Caco-2 (cell line): ENCODE data around the gene AHNAK2. TPM values are rescaled to one million over a fixed set of nuclear protein-coding genes. Genes with fewer than 3 reads are reported as not detected.

Experiments used
- BruUV-seq: library from RNA; stranded (reverse); fragments of 400-500 nt; replicated peaks from 2 replicates; lab custom pipeline; 2021; lab: Mats Ljungman, UMichigan
- CTCF ChIA-PET: fragments of 300-600 bp; sonication (Branson Sonifier 250); formaldehyde crosslinking; loops from one replicate; lab custom pipeline; 2022; ENCODE audit warnings: antibody characterized with exemption; lab: Charles Lee
- POLR2A ChIA-PET: fragments of 300-600 bp; sonication (Branson Sonifier 250); formaldehyde crosslinking; loops from one replicate; lab custom pipeline; 2022; ENCODE audit warnings: antibody characterized with exemption; lab: Charles Lee
- DNase-seq, 2 experiments: peaks; one replicate each; pipeline versions ENCODE4 v3.0.0 to v3.0.0-alpha.2; 2020 to 2022
- H3K27me3 ChIP-seq: replicated peaks from 2 replicates; pipeline ENCODE4 v1.6.0; 2011; ENCODE audit warnings: low read length; ENCODE audit not compliant: control insufficient read depth, insufficient read depth
- H3K36me3 ChIP-seq: 2 replicates; pipeline ENCODE4 v1.5.1; 2011; ENCODE audit warnings: low read length; ENCODE audit not compliant: control insufficient read depth, insufficient read depth
- H3K4me1 ChIP-seq: fragments of 250-450 bp; sonication (Bioruptor Pico); 2 replicates; pipeline ENCODE4 v1.5.1; 2020; ENCODE audit warnings: mild to moderate bottlenecking
- H3K4me3 ChIP-seq: 2 replicates; pipeline ENCODE4 v1.5.1; 2011; ENCODE audit warnings: low read depth, mild to moderate bottlenecking, control low read depth, low read length
- H3K9me3 ChIP-seq: fragments of 250-450 bp; sonication (Bioruptor Pico); 2 replicates; pipeline ENCODE4 v1.5.1; 2020; ENCODE audit warnings: mild to moderate bottlenecking, moderate library complexity
- H3K27ac Mint-ChIP-seq: one replicate; pipeline ENCODE4 v1.8.0; 2022; ENCODE audit warnings: mixed read lengths; ENCODE audit not compliant: unreplicated experiment
- H3K27me3 Mint-ChIP-seq: one replicate; pipeline ENCODE4 v1.8.0; 2022; ENCODE audit warnings: mixed read lengths; ENCODE audit not compliant: insufficient read depth, unreplicated experiment
- H3K36me3 Mint-ChIP-seq: one replicate; pipeline ENCODE4 v1.8.0; 2022; ENCODE audit warnings: mild to moderate bottlenecking, mixed read lengths; ENCODE audit not compliant: insufficient read depth, unreplicated experiment
- H3K4me1 Mint-ChIP-seq: one replicate; pipeline ENCODE4 v1.8.0; 2022; ENCODE audit warnings: low read depth, mixed read lengths; ENCODE audit not compliant: unreplicated experiment
- H3K4me3 Mint-ChIP-seq: one replicate; pipeline ENCODE4 v1.8.0; 2022; ENCODE audit warnings: mild to moderate bottlenecking, moderate library complexity, mixed read lengths; ENCODE audit not compliant: unreplicated experiment
- H3K9me3 Mint-ChIP-seq: one replicate; pipeline ENCODE4 v1.8.0; 2022; ENCODE audit warnings: mixed read lengths; ENCODE audit not compliant: unreplicated experiment
- intact Hi-C: fragments of 100-400 bp; cut with micrococcal nuclease; formaldehyde crosslinking; loops from one replicate; pipeline ENCODE4 v1.10.0; 2022; ENCODE audit not compliant: unreplicated experiment
- total RNA-seq: library from RNA; stranded (reverse); gene quantifications from 2 replicates; pipeline ENCODE4 v1.2.3, GENCODE V29; 2022
- TF ChIP-seq, protein P1 (sequence below), 2 experiments: fragments of 200-600 bp in 1 of 2; IDR thresholded peaks; 1 replicate in 1 of 2; 2 replicates in 1 of 2; pipeline versions ENCODE4 v1.5.1 to v1.8.0; 2011 to 2022; ENCODE audit warnings: antibody characterized with exemption in 1 of 2, control low read depth in 1 of 2, inconsistent platforms in 1 of 2, low read depth in 1 of 2, low read length in 1 of 2, mild to moderate bottlenecking in 1 of 2, moderate library complexity in 1 of 2; ENCODE audit not compliant: insufficient read depth in 1 of 2, severe bottlenecking in 1 of 2, unreplicated experiment in 1 of 2

The AHNAK2 gene
- total RNA-seq, 1 experiment from 2014 or later = 0.77 TPM

DNA sequence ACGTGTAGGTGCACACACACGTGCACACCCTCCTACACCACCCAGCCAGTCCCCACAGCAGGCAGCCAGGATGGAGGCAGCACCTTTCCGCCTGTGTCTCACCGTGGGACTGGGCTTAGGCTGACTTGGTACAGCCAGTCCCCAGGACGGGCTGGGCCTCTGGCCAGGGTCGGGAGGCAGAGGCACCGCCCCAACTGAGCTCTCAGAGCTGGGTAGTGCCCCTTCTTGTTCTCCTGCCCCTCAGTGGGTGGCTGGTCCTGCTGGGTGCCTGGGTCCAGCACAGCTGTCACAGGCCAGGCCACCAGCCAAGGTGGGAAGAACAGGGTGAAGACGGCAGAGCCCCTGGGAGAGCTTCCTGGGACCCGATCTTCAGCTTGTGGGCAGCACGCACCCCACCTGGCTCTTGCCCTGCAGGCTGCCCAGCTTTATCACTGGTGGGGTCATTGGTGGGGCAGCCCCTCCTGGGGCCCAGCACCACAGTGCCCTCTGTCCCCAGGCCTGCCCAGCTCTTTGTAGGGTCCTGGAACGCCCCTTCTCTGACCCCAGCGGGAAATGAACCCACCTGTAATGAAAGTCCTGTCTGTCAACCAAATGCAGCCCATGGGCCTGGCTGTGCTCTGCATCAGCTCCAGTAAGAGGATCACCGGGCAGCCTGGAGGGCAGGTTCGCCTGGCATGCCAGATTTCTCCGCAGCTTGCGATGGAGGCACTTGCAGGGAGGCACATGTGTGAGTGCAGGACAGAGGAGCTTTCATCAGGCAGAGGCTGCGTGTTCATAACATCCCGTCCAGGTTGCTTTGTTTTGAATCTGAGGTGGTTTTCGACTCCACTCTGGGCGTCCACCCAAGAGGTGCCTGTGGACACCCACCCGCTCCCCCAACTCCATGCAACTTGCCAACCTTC lies 28.0 kb upstream of the AHNAK2 start:
- Histone ChIP-seq H3K4me3 (no peak overlapping the region), H3K4me1 (no peaks in the 10 kb centered on the region), H3K27me3 (no peaks in the 10 kb centered on the region), H3K36me3 (peaks cover 1% of the 10 kb centered on the region), H3K9me3 (no peaks in the 10 kb centered on the region)
- ChIA-PET CTCF (interaction anchor here (0.5 to 1.2 kb wide), 4 partner anchors 31 to 180 kb away, joined by 3 to 7 read pairs (median 3); no protein-coding TSS in a partner anchor), POLR2A (no interaction called here)
- no peak overlapping the region for H3K4me3 Mint-ChIP-seq
- intact Hi-C loops = no loop called here
- H3K27me3 Mint-ChIP-seq = no peaks in the 10 kb centered on the region
- TF ChIP-seq, protein P1, sequence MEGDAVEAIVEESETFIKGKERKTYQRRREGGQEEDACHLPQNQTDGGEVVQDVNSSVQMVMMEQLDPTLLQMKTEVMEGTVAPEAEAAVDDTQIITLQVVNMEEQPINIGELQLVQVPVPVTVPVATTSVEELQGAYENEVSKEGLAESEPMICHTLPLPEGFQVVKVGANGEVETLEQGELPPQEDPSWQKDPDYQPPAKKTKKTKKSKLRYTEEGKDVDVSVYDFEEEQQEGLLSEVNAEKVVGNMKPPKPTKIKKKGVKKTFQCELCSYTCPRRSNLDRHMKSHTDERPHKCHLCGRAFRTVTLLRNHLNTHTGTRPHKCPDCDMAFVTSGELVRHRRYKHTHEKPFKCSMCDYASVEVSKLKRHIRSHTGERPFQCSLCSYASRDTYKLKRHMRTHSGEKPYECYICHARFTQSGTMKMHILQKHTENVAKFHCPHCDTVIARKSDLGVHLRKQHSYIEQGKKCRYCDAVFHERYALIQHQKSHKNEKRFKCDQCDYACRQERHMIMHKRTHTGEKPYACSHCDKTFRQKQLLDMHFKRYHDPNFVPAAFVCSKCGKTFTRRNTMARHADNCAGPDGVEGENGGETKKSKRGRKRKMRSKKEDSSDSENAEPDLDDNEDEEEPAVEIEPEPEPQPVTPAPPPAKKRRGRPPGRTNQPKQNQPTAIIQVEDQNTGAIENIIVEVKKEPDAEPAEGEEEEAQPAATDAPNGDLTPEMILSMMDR (IDR thresholded peaks at IDR 0.05; ENCODE audit: insufficient read depth in 1 of 2, low read depth in 1 of 2, low read length in 1 of 2, severe bottlenecking in 1 of 2, unreplicated experiment in 1 of 2) = no peak
- H3K9me3 Mint-ChIP-seq = no peaks in the 10 kb centered on the region
- peaks cover 43% of the 10 kb centered on the region for H3K36me3 Mint-ChIP-seq
- H3K27ac Mint-ChIP-seq = no peak overlapping the region
- no peak for DNase-seq
- H3K4me1 Mint-ChIP-seq = no peaks in the 10 kb centered on the region
- no TSS peak for BruUV-seq

DNA sequence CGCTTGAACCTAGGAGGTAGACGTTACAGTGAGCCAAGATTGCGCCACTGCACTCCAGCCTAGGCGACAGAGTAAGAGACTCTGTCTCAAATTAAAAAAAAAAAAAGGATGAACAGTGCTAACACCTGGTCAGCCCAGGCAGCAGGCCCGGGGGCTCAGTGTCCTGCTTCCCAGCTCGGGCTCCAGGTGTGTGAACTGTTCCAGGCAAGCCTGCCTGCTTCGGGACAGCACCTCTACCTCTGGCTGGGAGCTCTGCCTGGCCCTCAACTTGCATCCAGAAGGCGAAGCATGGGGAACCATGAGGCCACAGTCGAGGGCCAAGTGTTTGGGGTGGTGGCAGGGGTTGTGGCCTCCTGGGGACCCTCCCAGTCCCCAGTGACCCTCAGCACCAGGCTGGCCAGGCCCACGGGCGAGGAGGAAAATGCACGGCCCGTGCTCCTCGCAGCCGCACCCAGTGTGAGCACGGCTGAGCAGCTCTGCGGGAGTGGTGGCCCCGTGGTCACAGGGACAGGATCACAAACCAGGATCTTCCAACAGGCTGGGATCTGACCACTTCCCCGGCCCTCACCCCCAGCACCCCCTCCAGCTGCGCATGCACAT lies 27.3 kb upstream of the AHNAK2 start:
- H3K27ac Mint-ChIP-seq = no peak overlapping the region
- no peaks in the 10 kb centered on the region for H3K27me3 ChIP-seq
- TF ChIP-seq, protein P1 (IDR thresholded peaks at IDR 0.05; ENCODE audit: insufficient read depth in 1 of 2, low read depth in 1 of 2, low read length in 1 of 2, severe bottlenecking in 1 of 2, unreplicated experiment in 1 of 2) = no peak
- ChIA-PET CTCF (interaction anchor here (1.0 kb wide), 2 partner anchors 30 to 40 kb away, joined by 3 read pairs; no protein-coding TSS in a partner anchor), POLR2A (interaction anchor here (0.6 kb wide), 1 partner anchor 35 kb away, joined by 3 read pairs; no protein-coding TSS in a partner anchor)
- no peaks in the 10 kb centered on the region for H3K27me3 Mint-ChIP-seq
- intact Hi-C loops = no loop called here
- H3K4me1 ChIP-seq = no peaks in the 10 kb centered on the region
- BruUV-seq = no TSS peak
- no peak overlapping the region for H3K4me3 Mint-ChIP-seq
- H3K36me3 ChIP-seq = peaks cover 1% of the 10 kb centered on the region; the same call in 1 of the 2 replicates
- DNase-seq = no peak
- H3K4me3 ChIP-seq = no peak overlapping the region
- H3K9me3 Mint-ChIP-seq = no peaks in the 10 kb centered on the region
- H3K4me1 Mint-ChIP-seq = no peaks in the 10 kb centered on the region
- H3K36me3 Mint-ChIP-seq = peaks cover 39% of the 10 kb centered on the region
- no peaks in the 10 kb centered on the region for H3K9me3 ChIP-seq

DNA sequence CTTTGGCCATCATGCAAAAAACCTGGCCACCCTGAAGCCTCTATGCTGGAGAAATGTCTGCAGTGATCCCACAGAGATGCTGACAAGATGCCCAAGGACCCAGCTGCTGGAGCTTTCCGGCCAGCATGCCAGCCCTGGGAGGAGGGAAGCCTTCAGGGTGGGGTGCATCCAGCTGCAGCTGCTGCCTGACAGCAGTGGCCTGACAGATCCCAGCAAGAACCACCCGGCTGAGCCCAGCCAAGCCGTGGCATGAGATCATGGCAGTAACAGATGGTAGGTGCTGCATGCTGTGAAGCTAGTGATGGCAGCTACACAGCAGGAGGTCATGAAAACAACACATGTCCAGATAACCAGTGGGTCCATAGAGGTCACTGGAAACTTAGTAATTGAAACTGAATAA lies 21.2 kb upstream of the AHNAK2 start:
- Histone ChIP-seq H3K4me3 (no peak overlapping the region), H3K9me3 (no peaks in the 10 kb centered on the region), H3K4me1 (no peaks in the 10 kb centered on the region), H3K36me3 (no peaks in the 10 kb centered on the region), H3K27me3 (no peaks in the 10 kb centered on the region)
- TF ChIP-seq, protein P1 (IDR thresholded peaks at IDR 0.05; ENCODE audit: insufficient read depth in 1 of 2, low read depth in 1 of 2, low read length in 1 of 2, severe bottlenecking in 1 of 2, unreplicated experiment in 1 of 2) = no peak
- POLR2A ChIA-PET = no interaction called here
- BruUV-seq = no TSS peak
- DNase-seq = no peak
- no peaks in the 10 kb centered on the region for H3K4me1 Mint-ChIP-seq
- H3K36me3 Mint-ChIP-seq = peaks cover 5% of the 10 kb centered on the region
- no peaks in the 10 kb centered on the region for H3K27me3 Mint-ChIP-seq
- CTCF ChIA-PET = interaction anchor here (0.7 kb wide), 1 partner anchor 19 kb away, joined by 3 read pairs; no protein-coding TSS in a partner anchor
- intact Hi-C loops = no loop called here
- no peak overlapping the region for H3K4me3 Mint-ChIP-seq
- no peak overlapping the region for H3K27ac Mint-ChIP-seq
- peaks cover 10% of the 10 kb centered on the region for H3K9me3 Mint-ChIP-seq
